HL-60 (cell line): ENCODE data around the gene PEAK3.

Experiments used
- DNase-seq, 2 experiments: peaks; one replicate each; pipeline ENCODE4 v3.0.0-alpha.2; 2010 to 2020; ENCODE audit warnings: low read depth in 1 of 2, low spot score in 1 of 2
- H3K27ac ChIP-seq: fragments of 250-450 bp; sonication (Bioruptor Pico); replicated peaks from 2 replicates; pipeline ENCODE4 v1.5.1; 2020; ENCODE audit warnings: mild to moderate bottlenecking, moderate library complexity
- H3K27me3 ChIP-seq: fragments of 250-450 bp; sonication (Bioruptor Pico); 2 replicates; pipeline ENCODE4 v1.5.1; 2021; ENCODE audit warnings: mild to moderate bottlenecking, moderate library complexity; ENCODE audit not compliant: insufficient read depth, poor library complexity, severe bottlenecking
- H3K4me3 ChIP-seq: replicated peaks from 2 replicates; pipeline ENCODE4 v1.5.1; 2011; ENCODE audit warnings: mild to moderate bottlenecking, control low read depth, low read length; ENCODE audit not compliant: insufficient read depth
- GABPA ChIP-seq: IDR thresholded peaks from 2 replicates; pipeline ENCODE4 v1.6.1; 2012; ENCODE audit warnings: low read depth
- POLR2AphosphoS5 ChIP-seq: IDR thresholded peaks from 2 replicates; pipeline ENCODE4 v1.6.1; 2012; ENCODE audit warnings: low read depth
- SPI1 ChIP-seq: IDR thresholded peaks from 2 replicates; pipeline ENCODE4 v1.6.1; 2012; ENCODE audit warnings: low read depth, mild to moderate bottlenecking, borderline replicate concordance
- TF ChIP-seq, protein P1 (sequence below): IDR thresholded peaks from one replicate; pipeline ENCODE4 v1.5.1; 2011; ENCODE audit warnings: low read length, control low read depth, inconsistent platforms; ENCODE audit not compliant: insufficient read depth
- TF ChIP-seq, protein P2 (sequence below): IDR thresholded peaks from 2 replicates; pipeline ENCODE4 v1.6.1; 2012; ENCODE audit warnings: low read depth; ENCODE audit not compliant: insufficient replicate concordance

Gene PEAK3

DNA sequence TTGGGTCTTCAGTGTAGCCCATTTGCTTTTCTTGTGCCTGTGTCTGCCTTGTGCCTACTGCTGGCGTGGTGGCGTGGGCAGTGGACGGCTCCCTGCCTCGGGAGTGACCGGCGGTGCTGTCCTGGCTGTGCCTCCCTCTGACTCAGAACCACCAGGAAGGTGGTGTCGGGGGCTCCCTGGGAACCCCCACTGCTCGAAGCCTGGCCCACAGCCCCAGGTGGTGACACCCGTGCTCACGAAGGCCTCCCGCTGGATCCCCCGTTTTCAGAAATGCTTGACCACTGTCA is 37.9 kb downstream of the PEAK3 start:
- no peak overlapping the region for H3K27ac ChIP-seq
- no peak for DNase-seq
- H3K27me3 ChIP-seq: no peaks in the 10 kb centered on the region
- TF ChIP-seq, protein P1, sequence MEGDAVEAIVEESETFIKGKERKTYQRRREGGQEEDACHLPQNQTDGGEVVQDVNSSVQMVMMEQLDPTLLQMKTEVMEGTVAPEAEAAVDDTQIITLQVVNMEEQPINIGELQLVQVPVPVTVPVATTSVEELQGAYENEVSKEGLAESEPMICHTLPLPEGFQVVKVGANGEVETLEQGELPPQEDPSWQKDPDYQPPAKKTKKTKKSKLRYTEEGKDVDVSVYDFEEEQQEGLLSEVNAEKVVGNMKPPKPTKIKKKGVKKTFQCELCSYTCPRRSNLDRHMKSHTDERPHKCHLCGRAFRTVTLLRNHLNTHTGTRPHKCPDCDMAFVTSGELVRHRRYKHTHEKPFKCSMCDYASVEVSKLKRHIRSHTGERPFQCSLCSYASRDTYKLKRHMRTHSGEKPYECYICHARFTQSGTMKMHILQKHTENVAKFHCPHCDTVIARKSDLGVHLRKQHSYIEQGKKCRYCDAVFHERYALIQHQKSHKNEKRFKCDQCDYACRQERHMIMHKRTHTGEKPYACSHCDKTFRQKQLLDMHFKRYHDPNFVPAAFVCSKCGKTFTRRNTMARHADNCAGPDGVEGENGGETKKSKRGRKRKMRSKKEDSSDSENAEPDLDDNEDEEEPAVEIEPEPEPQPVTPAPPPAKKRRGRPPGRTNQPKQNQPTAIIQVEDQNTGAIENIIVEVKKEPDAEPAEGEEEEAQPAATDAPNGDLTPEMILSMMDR: no peak
- TF ChIP-seq, protein P2, sequence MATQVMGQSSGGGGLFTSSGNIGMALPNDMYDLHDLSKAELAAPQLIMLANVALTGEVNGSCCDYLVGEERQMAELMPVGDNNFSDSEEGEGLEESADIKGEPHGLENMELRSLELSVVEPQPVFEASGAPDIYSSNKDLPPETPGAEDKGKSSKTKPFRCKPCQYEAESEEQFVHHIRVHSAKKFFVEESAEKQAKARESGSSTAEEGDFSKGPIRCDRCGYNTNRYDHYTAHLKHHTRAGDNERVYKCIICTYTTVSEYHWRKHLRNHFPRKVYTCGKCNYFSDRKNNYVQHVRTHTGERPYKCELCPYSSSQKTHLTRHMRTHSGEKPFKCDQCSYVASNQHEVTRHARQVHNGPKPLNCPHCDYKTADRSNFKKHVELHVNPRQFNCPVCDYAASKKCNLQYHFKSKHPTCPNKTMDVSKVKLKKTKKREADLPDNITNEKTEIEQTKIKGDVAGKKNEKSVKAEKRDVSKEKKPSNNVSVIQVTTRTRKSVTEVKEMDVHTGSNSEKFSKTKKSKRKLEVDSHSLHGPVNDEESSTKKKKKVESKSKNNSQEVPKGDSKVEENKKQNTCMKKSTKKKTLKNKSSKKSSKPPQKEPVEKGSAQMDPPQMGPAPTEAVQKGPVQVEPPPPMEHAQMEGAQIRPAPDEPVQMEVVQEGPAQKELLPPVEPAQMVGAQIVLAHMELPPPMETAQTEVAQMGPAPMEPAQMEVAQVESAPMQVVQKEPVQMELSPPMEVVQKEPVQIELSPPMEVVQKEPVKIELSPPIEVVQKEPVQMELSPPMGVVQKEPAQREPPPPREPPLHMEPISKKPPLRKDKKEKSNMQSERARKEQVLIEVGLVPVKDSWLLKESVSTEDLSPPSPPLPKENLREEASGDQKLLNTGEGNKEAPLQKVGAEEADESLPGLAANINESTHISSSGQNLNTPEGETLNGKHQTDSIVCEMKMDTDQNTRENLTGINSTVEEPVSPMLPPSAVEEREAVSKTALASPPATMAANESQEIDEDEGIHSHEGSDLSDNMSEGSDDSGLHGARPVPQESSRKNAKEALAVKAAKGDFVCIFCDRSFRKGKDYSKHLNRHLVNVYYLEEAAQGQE: no peak
- TF ChIP-seq SPI1 (no peak), POLR2AphosphoS5 (no peak), GABPA (no peak)
- H3K4me3 ChIP-seq: no peak overlapping the region

DNA sequence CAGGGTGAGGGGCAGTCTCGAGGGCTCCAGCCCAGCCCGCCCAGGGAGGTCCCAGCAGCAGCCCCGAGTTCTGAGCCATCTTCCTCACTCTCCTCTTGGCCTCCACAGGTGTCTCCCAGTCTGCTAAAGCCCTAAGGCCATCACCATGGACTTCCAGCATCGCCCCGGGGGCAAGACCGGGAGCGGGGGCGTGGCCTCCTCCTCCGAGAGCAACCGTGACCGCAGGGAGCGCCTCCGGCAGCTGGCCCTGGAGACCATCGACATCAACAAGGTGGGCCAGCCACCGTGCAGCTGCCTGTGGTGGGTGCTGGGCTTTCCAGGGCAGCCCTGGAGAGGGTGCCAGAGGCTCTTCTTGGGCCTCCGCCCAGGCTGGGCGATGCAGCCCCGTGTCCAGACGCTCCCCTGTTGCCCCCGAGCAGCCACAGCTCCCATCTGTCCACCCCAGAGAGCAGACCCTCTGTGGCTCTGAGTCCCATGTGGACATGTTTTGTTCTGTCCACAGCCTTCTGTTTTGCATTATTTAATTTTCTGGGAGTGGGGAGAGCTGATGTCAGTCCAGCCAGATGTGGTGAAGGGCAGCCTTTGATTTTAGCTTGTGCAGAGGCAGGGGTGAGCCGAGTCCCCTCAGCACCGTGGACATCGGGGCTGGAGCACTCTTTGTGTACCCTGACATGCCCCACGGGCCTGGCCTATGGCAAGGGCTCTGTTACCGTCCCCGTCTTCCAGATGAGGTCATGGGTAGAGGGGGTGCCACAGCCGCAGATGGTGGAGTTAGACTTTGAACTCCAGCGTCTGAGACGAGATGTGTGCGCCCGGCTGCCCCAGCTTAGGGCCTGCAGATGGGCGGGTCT is 38.5 kb downstream of the PEAK3 start:
- TF ChIP-seq, protein P1: no peak
- TF ChIP-seq GABPA (no peak), POLR2AphosphoS5 (no peak), SPI1 (no peak)
- TF ChIP-seq, protein P2: no peak
- H3K27me3 ChIP-seq: no peaks in the 10 kb centered on the region
- no peak for DNase-seq
- no peak overlapping the region for H3K4me3 ChIP-seq
- H3K27ac ChIP-seq: no peak overlapping the region

DNA sequence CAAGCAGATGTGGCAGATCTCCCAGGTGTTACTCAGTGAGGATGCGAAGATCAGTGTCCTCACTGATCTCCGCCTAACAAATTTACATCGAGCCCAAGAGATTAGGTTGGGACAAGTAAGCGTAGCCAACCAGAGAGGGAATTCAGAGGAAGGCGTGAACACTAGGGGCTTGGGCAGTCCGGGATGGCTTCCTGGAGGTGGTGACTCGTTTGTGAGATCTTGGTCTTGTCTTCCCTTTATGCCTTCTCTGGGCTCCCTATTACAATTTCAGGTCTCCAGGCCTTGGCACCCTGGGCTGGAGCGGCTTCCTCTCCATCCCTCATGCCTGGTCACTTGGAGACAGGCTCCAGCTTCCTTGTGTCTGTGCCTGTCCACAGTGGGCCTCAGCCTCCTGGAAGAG is 39.2 kb downstream of the PEAK3 start:
- H3K27ac ChIP-seq: no peak overlapping the region
- TF ChIP-seq, protein P2: no peak
- TF ChIP-seq GABPA: no peak
- no peak for TF ChIP-seq POLR2AphosphoS5
- no peak for TF ChIP-seq SPI1
- TF ChIP-seq, protein P1: no peak
- no peaks in the 10 kb centered on the region for H3K27me3 ChIP-seq
- DNase-seq: no peak
- no peak overlapping the region for H3K4me3 ChIP-seq
